ENCODE data around the gene SERPINE1.

GRCh38 chr7:101128040-101128834 is 1.3 kb downstream of the SERPINE1 start:
- no peak for TF ChIP-seq EZH2 (IDR thresholded peaks at IDR 0.05; ENCODE audit: borderline replicate concordance, low read depth, low read length, severe bottlenecking)
- no peak for TF ChIP-seq CTCF (IDR thresholded peaks at IDR 0.05; ENCODE audit: borderline replicate concordance, extremely low read depth, low read length, poor library complexity, severe bottlenecking)
